HCT116 (cell line): ENCODE data around the gene ANKRD44. TPM values are rescaled to one million over a fixed set of nuclear protein-coding genes. Genes with fewer than 3 reads are reported as not detected.

Experiments used
- ATAC-seq: fragments of 200-7000 bp; cut with Tn5 transposase; 2 replicates; pipeline ENCODE4 v1.9.1; 2020; ENCODE audit warnings: mild to moderate bottlenecking, moderate library complexity
- BruUV-seq: library from RNA; stranded (reverse); fragments of 400-500 nt; replicated peaks from 2 replicates; lab custom pipeline; 2021; lab: Mats Ljungman, UMichigan
- CTCF ChIA-PET: fragments of 300-600 bp; sonication (Branson Sonifier 250); formaldehyde crosslinking; loops from one replicate; lab custom pipeline; 2021; ENCODE audit warnings: antibody characterized with exemption; lab: Charles Lee
- POLR2A ChIA-PET: fragments of 300-600, 350-600 bp; sonication (Branson Sonifier 250); formaldehyde crosslinking; loops from one replicate; lab custom pipeline; 2021; ENCODE audit warnings: antibody characterized with exemption; lab: Charles Lee
- RAD21 ChIA-PET, 2 experiments: fragments of 300-600 bp; sonication (Branson Sonifier 250); formaldehyde crosslinking; loops; one replicate each; lab custom pipeline; 2023; ENCODE audit warnings: low total read pairs in 2 of 2; ENCODE audit not compliant: uncharacterized antibody in 2 of 2, unreplicated experiment in 2 of 2, low non-redundant PET in 1 of 2; lab: Charles Lee
- DNase-seq: peaks from one replicate; pipeline ENCODE4 v3.0.0-alpha.2; 2010; ENCODE audit warnings: low read depth, low spot score
- H2AFZ ChIP-seq: fragments of 200-600 bp; shearing (Covaris generic), sonication (generic); 2 replicates; pipeline ENCODE4 v1.6.1; 2017; ENCODE audit warnings: low read depth, mixed run types, mixed read lengths, antibody characterized with exemption, low read length; ENCODE audit not compliant: poor library complexity, severe bottlenecking
- H3K27ac ChIP-seq: 2 replicates; pipeline ENCODE4 v1.5.1; 2012; ENCODE audit warnings: low read depth, low read length
- H3K27me3 ChIP-seq: fragments of 200-600 bp; sonication (generic); 2 replicates; pipeline ENCODE4 v1.6.1; 2016; ENCODE audit warnings: mixed run types, low read length, mixed read lengths; ENCODE audit not compliant: insufficient read depth
- H3K36me3 ChIP-seq, 2 experiments: fragments of 200-500 bp in 1 of 2; fragments of 200-600 bp in 1 of 2; sonication (Bioruptor generic) in 1 of 2; sonication (generic) in 1 of 2; 2 replicates each; pipeline versions ENCODE4 v1.5.1 to v1.6.1; 2014 to 2016; ENCODE audit warnings: low read length in 2 of 2, inconsistent platforms in 1 of 2, mixed read lengths in 1 of 2, mixed run types in 1 of 2; ENCODE audit not compliant: insufficient read depth in 2 of 2, control insufficient read depth in 1 of 2
- H3K4me1 ChIP-seq, 2 experiments: fragments of 200-600 bp in 1 of 2; sonication (generic) in 1 of 2; 2 replicates each; pipeline versions ENCODE4 v1.5.1 to v1.6.1; 2012 to 2017; ENCODE audit warnings: low read length in 2 of 2, inconsistent platforms in 1 of 2, mild to moderate bottlenecking in 1 of 2, mixed read lengths in 1 of 2, mixed run types in 1 of 2, moderate library complexity in 1 of 2; ENCODE audit not compliant: insufficient read depth in 2 of 2, control insufficient read depth in 1 of 2
- H3K4me2 ChIP-seq: fragments of 200-600 bp; sonication (generic); 2 replicates; pipeline ENCODE4 v1.6.1; 2017; ENCODE audit warnings: mixed run types, low read length, mixed read lengths
- H3K4me3 ChIP-seq, 2 experiments: fragments of 200-600 bp in 1 of 2; sonication (generic) in 1 of 2; replicated peaks in 1 of 2; 2 replicates each; pipeline ENCODE4 v1.5.1; 2011 to 2016; ENCODE audit warnings: low read length in 2 of 2, control low read depth in 1 of 2, low read depth in 1 of 2, mild to moderate bottlenecking in 1 of 2, mixed read lengths in 1 of 2, mixed run types in 1 of 2
- H3K79me2 ChIP-seq: fragments of 200-600 bp; sonication (generic); 2 replicates; pipeline ENCODE4 v1.6.1; 2017; ENCODE audit warnings: mild to moderate bottlenecking, mixed run types, low read length, moderate library complexity, mixed read lengths; ENCODE audit not compliant: insufficient read depth
- H3K9ac ChIP-seq: fragments of 200-600 bp; sonication (generic); 2 replicates; pipeline ENCODE4 v1.6.1; 2016; ENCODE audit warnings: low read length, mixed read lengths
- H3K9me2 ChIP-seq: fragments of 200-600 bp; sonication (generic), shearing (Covaris generic); 2 replicates; pipeline ENCODE4 v1.6.1; 2017; ENCODE audit warnings: mixed run types, mild to moderate bottlenecking, moderate library complexity; ENCODE audit not compliant: insufficient read depth
- H3K9me3 ChIP-seq, 2 experiments: fragments of 200-500 bp in 1 of 2; fragments of 200-600 bp in 1 of 2; sonication (Bioruptor generic) in 1 of 2; sonication (generic) in 1 of 2; 2 replicates each; pipeline ENCODE4 v1.6.1; 2014 to 2017; ENCODE audit warnings: low read length in 2 of 2, mixed read lengths in 2 of 2, inconsistent platforms in 1 of 2, low read depth in 1 of 2, mild to moderate bottlenecking in 1 of 2, mixed run types in 1 of 2, moderate library complexity in 1 of 2; ENCODE audit not compliant: control insufficient read depth in 1 of 2, insufficient read depth in 1 of 2
- H4K20me1 ChIP-seq: fragments of 200-600 bp; sonication (generic), shearing (Covaris generic); 2 replicates; pipeline ENCODE4 v1.6.1; 2017; ENCODE audit warnings: mixed run types, mild to moderate bottlenecking, moderate library complexity; ENCODE audit not compliant: insufficient read depth
- CBX3 ChIP-seq: IDR thresholded peaks from 2 replicates; pipeline ENCODE4 v1.6.1; 2012; ENCODE audit warnings: low read depth
- CTCF ChIP-seq, 3 experiments: fragments of 200-600 bp in 1 of 3; sonication (generic) in 1 of 3; IDR thresholded peaks in 2 of 3; conservative IDR thresholded peaks in 1 of 3; 2 replicates each; pipeline ENCODE4 v1.5.1; 2012 to 2017; ENCODE audit warnings: low read depth in 2 of 3, low read length in 2 of 3, antibody characterized with exemption in 1 of 3, borderline replicate concordance in 1 of 3, control low read depth in 1 of 3, mild to moderate bottlenecking in 1 of 3, mixed read lengths in 1 of 3, mixed run types in 1 of 3, moderate library complexity in 1 of 3; ENCODE audit not compliant: insufficient read depth in 1 of 3
- JUND ChIP-seq: IDR thresholded peaks from 2 replicates; pipeline ENCODE4 v1.6.1; 2012
- POLR2A ChIP-seq: IDR thresholded peaks from 2 replicates; pipeline ENCODE4 v1.7.0; 2011; ENCODE audit warnings: borderline replicate concordance; ENCODE audit not compliant: insufficient read depth, insufficient read length; ENCODE audit errors: extremely low read depth
- POLR2AphosphoS5 ChIP-seq: IDR thresholded peaks from 2 replicates; pipeline ENCODE4 v1.6.1; 2011; ENCODE audit warnings: mild to moderate bottlenecking, low read depth, low read length, moderate library complexity
- REST ChIP-seq: IDR thresholded peaks from 2 replicates; pipeline ENCODE4 v1.6.1; 2012; ENCODE audit warnings: low read depth
- SIN3A ChIP-seq: IDR thresholded peaks from 2 replicates; pipeline ENCODE4 v1.6.1; 2012; ENCODE audit warnings: low read depth
- SP1 ChIP-seq: IDR thresholded peaks from 2 replicates; pipeline ENCODE4 v1.6.1; 2012; ENCODE audit warnings: low read depth
- TCF7L2 ChIP-seq: IDR thresholded peaks from 2 replicates; pipeline ENCODE4 v1.7.0; 2011; ENCODE audit warnings: borderline replicate concordance, inconsistent platforms; ENCODE audit not compliant: insufficient read depth, insufficient read length; ENCODE audit errors: extremely low read depth
- YY1 ChIP-seq: IDR thresholded peaks from 2 replicates; pipeline ENCODE4 v1.6.1; 2011; ENCODE audit warnings: low read length, low read depth, moderate library complexity, mild to moderate bottlenecking; ENCODE audit not compliant: insufficient replicate concordance; ENCODE audit errors: extremely low read depth
- intact Hi-C: fragments of 100-400 bp; cut with micrococcal nuclease; formaldehyde crosslinking; loops from 2 replicates; pipeline ENCODE4 v1.10.0; 2022
- total RNA-seq: library from RNA; stranded (reverse); gene quantifications from one replicate; pipeline ENCODE4 v1.2.1, GENCODE V29; 2021; ENCODE audit not compliant: unreplicated experiment

Gene ANKRD44
- total RNA-seq, 1 experiment from 2014 or later: 2.7 TPM

DNA sequence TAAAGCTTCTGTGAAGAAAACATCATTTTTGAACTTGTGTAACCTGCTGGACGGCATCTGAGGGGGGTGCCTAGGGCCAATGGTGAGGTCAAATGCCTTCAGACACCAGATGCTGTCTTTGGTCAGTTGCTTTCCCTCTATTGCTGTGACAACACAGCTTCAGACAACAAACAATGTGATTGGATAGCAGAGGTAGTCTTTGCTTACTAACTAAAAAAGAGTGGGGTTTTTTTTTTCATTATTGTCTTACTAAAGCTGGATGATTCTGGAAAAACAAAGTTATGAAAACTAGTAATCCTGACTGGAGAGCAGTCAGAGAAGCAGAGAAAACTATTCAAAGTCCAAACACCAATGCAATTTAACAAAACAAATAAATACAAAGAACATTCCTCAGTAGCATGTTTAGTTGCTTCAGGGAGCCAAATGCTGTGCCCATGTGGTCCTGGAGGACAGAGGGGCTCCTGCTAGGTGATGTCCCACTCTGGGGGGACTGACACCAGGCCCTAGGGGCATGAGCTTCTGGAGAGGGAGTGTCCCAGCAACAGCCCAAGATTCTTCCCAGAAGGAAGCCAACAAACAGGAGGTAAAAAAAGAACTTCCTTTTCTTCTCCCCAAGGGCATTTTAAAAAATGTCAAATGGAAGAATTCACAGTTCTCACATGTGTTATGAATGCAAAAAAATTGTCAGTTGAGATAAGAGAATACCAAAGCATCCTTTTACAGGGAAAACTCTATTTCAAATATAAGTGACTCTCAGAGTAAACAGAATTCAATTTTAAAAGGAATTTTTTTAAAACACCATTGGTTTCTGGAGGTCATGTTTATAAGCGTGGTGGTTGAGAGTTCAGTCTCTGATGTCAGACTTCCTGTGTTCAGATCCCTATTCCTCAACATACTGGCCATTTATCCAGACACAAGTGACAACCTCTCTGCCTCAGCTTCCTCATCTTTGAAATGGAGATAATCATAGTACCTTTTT, 203.0 kb downstream of the ANKRD44 start:
- Histone ChIP-seq H3K4me2 (no peak overlapping the region), H3K4me3 (no peak overlapping the region), H3K9ac (no peak overlapping the region), H3K36me3 (no peaks in the 10 kb centered on the region), H4K20me1 (no peaks in the 10 kb centered on the region), H2AFZ (no peak overlapping the region), H3K79me2 (no peaks in the 10 kb centered on the region), H3K27ac (no peak overlapping the region), H3K9me2 (no peaks in the 10 kb centered on the region), H3K4me1 (no peaks in the 10 kb centered on the region), H3K9me3 (no peaks in the 10 kb centered on the region), H3K27me3 (no peaks in the 10 kb centered on the region)
- intact Hi-C loops: no loop called here
- BruUV-seq: no TSS peak
- DNase-seq (no peak), ATAC-seq (no peak)
- ChIA-PET RAD21 (no interaction called here), POLR2A (no interaction called here), CTCF (interaction anchor here (1.5 kb wide), 1 partner anchor 61 kb away, joined by 4 read pairs; no protein-coding TSS in a partner anchor)
- no peak for TF ChIP-seq REST
- no peak for TF ChIP-seq JUND
- no peak for TF ChIP-seq SIN3A
- no peak for TF ChIP-seq POLR2A
- no peak for TF ChIP-seq CBX3
- TF ChIP-seq POLR2AphosphoS5: no peak
- TF ChIP-seq SP1: no peak
- no peak for TF ChIP-seq CTCF (IDR thresholded peaks at IDR 0.05 in 2 of 3, conservative IDR thresholded peaks at IDR 0.05 in 1 of 3; ENCODE audit: borderline replicate concordance in 1 of 3, insufficient read depth in 1 of 3, low read depth in 2 of 3, low read length in 2 of 3)
- TF ChIP-seq TCF7L2: no peak
- no peak for TF ChIP-seq YY1
